Sigmoid colon (tissue), 7 donors: Measurements from ENCODE around the gene PIAS1. TPM values are rescaled to one million over a fixed set of nuclear protein-coding genes. Genes with fewer than 3 reads are reported as not detected.

Source experiments
- DNase-seq: peaks from one replicate; pipeline ENCODE4 v3.0.0-alpha.2; 2019
- H3K27ac ChIP-seq, 4 donors: fragments of 200-600 bp; sonication (generic); one replicate each; pipeline ENCODE4 v1.5.1; 2016 to 2019; ENCODE audit warnings: mild to moderate bottlenecking in 1 of 4
- H3K27me3 ChIP-seq, 3 donors: fragments of 200-600 bp; sonication (generic); one replicate each; pipeline ENCODE4 v1.5.1; 2019; ENCODE audit warnings: mild to moderate bottlenecking in 1 of 3
- H3K36me3 ChIP-seq, 4 donors: fragments of 200-600 bp; sonication (generic); one replicate each; pipeline ENCODE4 v1.5.1; 2016 to 2019
- H3K4me1 ChIP-seq, 4 donors: fragments of 200-600 bp; sonication (generic); one replicate each; pipeline ENCODE4 v1.5.1; 2017 to 2019
- H3K4me3 ChIP-seq, 4 donors: fragments of 200-600 bp; sonication (generic); one replicate each; pipeline ENCODE4 v1.5.1; 2017 to 2019; ENCODE audit warnings: mild to moderate bottlenecking in 2 of 4, moderate library complexity in 1 of 4
- H3K9me3 ChIP-seq, 4 donors: fragments of 200-600 bp in 3 of 4; sonication (generic) in 3 of 4; one replicate each; pipeline versions ENCODE4 v1.5.1 to v1.6.1; 2013 to 2019
- CTCF ChIP-seq, 4 experiments: fragments of 450-650 bp in 3 of 4; fragments of 200-600 bp in 1 of 4; IDR thresholded peaks; one replicate each; pipeline ENCODE4 v1.5.1; 2016 to 2019; ENCODE audit warnings: antibody characterized with exemption in 4 of 4, mild to moderate bottlenecking in 3 of 4, moderate library complexity in 2 of 4
- EP300 ChIP-seq, 4 donors: sonication (generic); formaldehyde crosslinking; IDR thresholded peaks; one replicate each; pipeline ENCODE4 v1.6.1; 2017; ENCODE audit warnings: antibody characterized with exemption in 4 of 4
- POLR2A ChIP-seq, 2 donors: fragments of 450-650 bp; IDR thresholded peaks; one replicate each; pipeline ENCODE4 v1.6.1; 2016; ENCODE audit warnings: antibody characterized with exemption in 2 of 2, mild to moderate bottlenecking in 2 of 2, moderate library complexity in 2 of 2
- POLR2AphosphoS5 ChIP-seq, 4 donors: sonication (generic); formaldehyde crosslinking; IDR thresholded peaks; one replicate each; pipeline ENCODE4 v1.6.1; 2017; ENCODE audit warnings: antibody characterized with exemption in 4 of 4
- WGBS, 2 donors: extraction: QIAGEN DNeasy Blood & Tissue Kit; methylation state at CpG; one replicate each; pipeline ENCODE4 v1.1.7; 2013; 5-methylcytosine and 5-hydroxymethylcytosine counted together
- intact Hi-C: fragments of 100-400 bp; cut with DNase I; formaldehyde crosslinking; loops from one replicate; pipeline ENCODE4 v1.15.1; 2023
- polyA plus RNA-seq, 3 donors: library from polyadenylated mRNA; stranded (reverse); fragments of 200-250 nt; gene quantifications; one replicate each; pipeline ENCODE4 v1.2.3, GENCODE V29; 2013
- total RNA-seq, 4 donors: library from RNA; depleted of rRNA; stranded (reverse); fragments of >200 nt; gene quantifications; one replicate each; pipeline ENCODE4 v1.1.0, GENCODE V29; 2016
- donor health status: healthy with polysubstance abuse.
- donor health status: Bipolar disorder and iron deficiency.
- donor health status: healthy.

Gene PIAS1
- total and polyA plus RNA-seq, 7 donors = 7.2 to 75.4 (median 55.9) TPM

GRCh38 chr15:68113751-68114150 lies 59.6 kb downstream of the PIAS1 start:
- Histone ChIP-seq H3K27ac (peak overlapping the region; percentile 39 to 67 (median 52)), H3K4me1 (peaks cover 0 to 39% (median 27%) of the 10 kb centered on the region in 4 donors), H3K4me3 (peak overlapping the region in 2 of 4 donors; percentile 31 to 40), H3K36me3 (no peaks in the 10 kb centered on the region), H3K9me3 (no peaks in the 10 kb centered on the region), H3K27me3 (no peaks in the 10 kb centered on the region)
- intact Hi-C loops = no loop called here
- no peak for TF ChIP-seq EP300 (IDR thresholded peaks at IDR 0.05)
- TF ChIP-seq CTCF (IDR thresholded peaks at IDR 0.05) = no peak
- TF ChIP-seq POLR2AphosphoS5 (IDR thresholded peaks at IDR 0.05) = no peak
- no peak for TF ChIP-seq POLR2A (IDR thresholded peaks at IDR 0.05)
- 12 to 14% methylated on average over 1 of the region's 1 CpG for WGBS, 2 donors
- DNase-seq = no peak

GRCh38 chr15:68114356-68114755 lies 60.2 kb downstream of the PIAS1 start:
- no peak for DNase-seq
- H3K27ac ChIP-seq = peak overlapping the region; percentile 39 to 67 (median 52)
- WGBS, 2 donors = 0 to 3% methylated on average over 1 of the region's 1 CpG
- peaks cover 0 to 40% (median 25%) of the 10 kb centered on the region in 4 donors for H3K4me1 ChIP-seq
- intact Hi-C loops = no loop called here
- H3K27me3 ChIP-seq = no peaks in the 10 kb centered on the region
- TF ChIP-seq POLR2A (IDR thresholded peaks at IDR 0.05) (no peak), EP300 (IDR thresholded peaks at IDR 0.05) (no peak), POLR2AphosphoS5 (IDR thresholded peaks at IDR 0.05) (no peak), CTCF (IDR thresholded peaks at IDR 0.05) (no peak)
- no peaks in the 10 kb centered on the region for H3K36me3 ChIP-seq
- H3K9me3 ChIP-seq = no peaks in the 10 kb centered on the region
- peak overlapping the region in 3 of 4 donors; percentile 16 to 40 (median 31) for H3K4me3 ChIP-seq

GRCh38 chr15:68114840-68115239 lies 60.7 kb downstream of the PIAS1 start:
- Histone ChIP-seq H3K9me3 (no peaks in the 10 kb centered on the region), H3K36me3 (no peaks in the 10 kb centered on the region), H3K27ac (peak overlapping the region; percentile 39 to 67 (median 52)), H3K4me1 (peaks cover 0 to 41% (median 26%) of the 10 kb centered on the region in 4 donors), H3K27me3 (no peaks in the 10 kb centered on the region), H3K4me3 (peak overlapping the region in 3 of 4 donors; percentile 16 to 40 (median 31))
- no peak for DNase-seq
- TF ChIP-seq POLR2A (IDR thresholded peaks at IDR 0.05) (no peak), CTCF (IDR thresholded peaks at IDR 0.05) (no peak), EP300 (IDR thresholded peaks at IDR 0.05) (no peak), POLR2AphosphoS5 (IDR thresholded peaks at IDR 0.05) (no peak)
- WGBS, 2 donors = 51 to 77% methylated on average over 2 of the region's 2 CpGs
- intact Hi-C loops = no loop called here

GRCh38 chr15:68124700-68125099 lies 70.6 kb downstream of the PIAS1 start:
- Histone ChIP-seq H3K4me3 (no peak overlapping the region), H3K27me3 (no peaks in the 10 kb centered on the region), H3K36me3 (no peaks in the 10 kb centered on the region), H3K9me3 (no peaks in the 10 kb centered on the region), H3K27ac (no peak overlapping the region), H3K4me1 (peaks cover 0 to 22% (median 13%) of the 10 kb centered on the region in 4 donors)
- DNase-seq = no peak
- intact Hi-C loops = no loop called here
- 75 to 89% methylated on average over 2 of the region's 2 CpGs for WGBS, 2 donors
- TF ChIP-seq CTCF (IDR thresholded peaks at IDR 0.05) (no peak), EP300 (IDR thresholded peaks at IDR 0.05) (no peak), POLR2AphosphoS5 (IDR thresholded peaks at IDR 0.05) (no peak)

GRCh38 chr15:68126396-68126795 lies 72.3 kb downstream of the PIAS1 start:
- H3K36me3 ChIP-seq = no peaks in the 10 kb centered on the region
- no peaks in the 10 kb centered on the region for H3K27me3 ChIP-seq
- H3K27ac ChIP-seq = peak overlapping the region in 2 of 4 donors; percentile 3 to 16
- H3K4me3 ChIP-seq = no peak overlapping the region
- peaks cover 0 to 27% (median 13%) of the 10 kb centered on the region in 4 donors for H3K4me1 ChIP-seq
- WGBS, 2 donors = 15 to 59% methylated on average over 8 of the region's 8 CpGs
- no peak for TF ChIP-seq POLR2A (IDR thresholded peaks at IDR 0.05)
- no peak for TF ChIP-seq EP300 (IDR thresholded peaks at IDR 0.05)
- TF ChIP-seq CTCF (IDR thresholded peaks at IDR 0.05) = no peak
- no peak for TF ChIP-seq POLR2AphosphoS5 (IDR thresholded peaks at IDR 0.05)
- no peaks in the 10 kb centered on the region for H3K9me3 ChIP-seq
- DNase-seq = peak; percentile 62
- intact Hi-C loops = no loop called here
